ENCODE data around the gene KIAA2012. TPM values are rescaled to one million over a fixed set of nuclear protein-coding genes. Genes with fewer than 3 reads are reported as not detected.

The KIAA2012 gene
- total RNA-seq, 1 donor from 2014 or later, result not detected

GRCh38 chr2:202069170-202070067 lies 3.6 kb upstream of the KIAA2012 start:
- intact Hi-C loops (cut with DNase I), result no loop called here
- no peak for ATAC-seq

GRCh38 chr2:202071107-202071506 lies 1.9 kb upstream of the KIAA2012 start:
- DNase-seq (ENCODE audit: low spot score), result no peak
- intact Hi-C loops (cut with DNase I), result no loop called here
- ATAC-seq, result no peak

More at GRCh38 chr2:202069170-202070067, 3.6 kb upstream of the KIAA2012 start:
- DNase-seq (ENCODE audit: low spot score), result no peak

GRCh38 chr2:202072226-202072625 lies 829 bp upstream of the KIAA2012 start:
- intact Hi-C loops (cut with DNase I), result no loop called here
- DNase-seq (ENCODE audit: low spot score), result no peak
- ATAC-seq, result no peak

GRCh38 chr2:202074324-202074723 lies 1.3 kb downstream of the KIAA2012 start:
- no peak for ATAC-seq
- DNase-seq (ENCODE audit: low spot score), result no peak
- intact Hi-C loops (cut with DNase I), result no loop called here

- intact Hi-C loops (cut with DNase I), result no loop called here
- DNase-seq (ENCODE audit: low spot score), result no peak
- no peak for ATAC-seq
Observed at GRCh38 chr2:202079310-202079709, 6.3 kb downstream of the KIAA2012 start.

GRCh38 chr2:202084265-202084664 lies 11.2 kb downstream of the KIAA2012 start:
- DNase-seq (ENCODE audit: low spot score) (no peak), ATAC-seq (no peak)
- intact Hi-C loops (cut with DNase I), result no loop called here

GRCh38 chr2:202088777-202089176 lies 15.7 kb downstream of the KIAA2012 start:
- DNase-seq (ENCODE audit: low spot score), result no peak
- intact Hi-C loops (cut with DNase I), result no loop called here
- ATAC-seq, result peak; percentile 53

- DNase-seq (ENCODE audit: low spot score) (no peak), ATAC-seq (peak; percentile 48)
Observed at GRCh38 chr2:202090530-202090929, 17.5 kb downstream of the KIAA2012 start.

GRCh38 chr2:202091476-202091875 lies 18.4 kb downstream of the KIAA2012 start:
- ATAC-seq, result peak; percentile 62

More at GRCh38 chr2:202090530-202090929, 17.5 kb downstream of the KIAA2012 start:
- intact Hi-C loops (cut with DNase I), result no loop called here

GRCh38 chr2:202094426-202094986 lies 21.5 kb downstream of the KIAA2012 start:
- intact Hi-C loops (cut with DNase I), result no loop called here
- DNase-seq (ENCODE audit: low spot score) (no peak), ATAC-seq (no peak)

More at GRCh38 chr2:202091476-202091875, 18.4 kb downstream of the KIAA2012 start:
- intact Hi-C loops (cut with DNase I), result no loop called here
- no peak for DNase-seq (ENCODE audit: low spot score)

- ATAC-seq (no peak), DNase-seq (ENCODE audit: low spot score) (no peak)
- intact Hi-C loops (cut with DNase I), result no loop called here
Observed at GRCh38 chr2:202095235-202095634, 22.2 kb downstream of the KIAA2012 start.

GRCh38 chr2:202096736-202097135 lies 23.7 kb downstream of the KIAA2012 start:
- no peak for ATAC-seq
- DNase-seq (ENCODE audit: low spot score), result no peak
- intact Hi-C loops (cut with DNase I), result no loop called here

GRCh38 chr2:202098291-202098690 lies 25.2 kb downstream of the KIAA2012 start:
- no peak for ATAC-seq
- intact Hi-C loops (cut with DNase I), result no loop called here
- no peak for DNase-seq (ENCODE audit: low spot score)

- intact Hi-C loops (cut with DNase I), result no loop called here
- DNase-seq (ENCODE audit: low spot score), result no peak
- ATAC-seq, result no peak
Observed at GRCh38 chr2:202099515-202099914, 26.5 kb downstream of the KIAA2012 start.

GRCh38 chr2:202100176-202100575 lies 27.1 kb downstream of the KIAA2012 start:
- intact Hi-C loops (cut with DNase I), result no loop called here
- ATAC-seq (no peak), DNase-seq (ENCODE audit: low spot score) (no peak)

- DNase-seq (ENCODE audit: low spot score) (no peak), ATAC-seq (no peak)
- intact Hi-C loops (cut with DNase I), result no loop called here
Observed at GRCh38 chr2:202101026-202101579, 28.0 kb downstream of the KIAA2012 start.

- ATAC-seq (no peak), DNase-seq (ENCODE audit: low spot score) (no peak)
- intact Hi-C loops (cut with DNase I), result no loop called here
Observed at GRCh38 chr2:202102425-202103000, 29.5 kb downstream of the KIAA2012 start.

GRCh38 chr2:202104286-202104870 lies 31.3 kb downstream of the KIAA2012 start:
- DNase-seq (ENCODE audit: low spot score), result peak; percentile 69
- no peak for ATAC-seq
- intact Hi-C loops (cut with DNase I), result no loop called here

GRCh38 chr2:202105025-202105424 lies 32.0 kb downstream of the KIAA2012 start:
- intact Hi-C loops (cut with DNase I), result no loop called here
- no peak for DNase-seq (ENCODE audit: low spot score)
- no peak for ATAC-seq

Measured in sciatic nerve (tissue), 2 donors.